K562 (cell line): ENCODE data around the gene TUBGCP6. TPM values are rescaled to one million over a fixed set of nuclear protein-coding genes. Genes with fewer than 3 reads are reported as not detected.

Source experiments
- ATAC-seq: fragments of 200-7000 bp; cut with Tn5 transposase; 3 replicates; pipeline ENCODE4 v1.9.1; 2020; ENCODE audit warnings: moderate library complexity
- BruUV-seq: library from RNA; stranded (reverse); fragments of 400-500 nt; replicated peaks from 2 replicates; lab custom pipeline; 2021; lab: Mats Ljungman, UMichigan
- CTCF ChIA-PET: fragments of 300-600 bp; formaldehyde crosslinking; extraction: SDS; loops from one replicate; lab custom pipeline; 2021; ENCODE audit warnings: low intra/inter-chr PET ratio; lab: Yijun Ruan, JAX
- POLR2A ChIA-PET: fragments of 300-600, 350-650 bp; sonication (Branson Sonifier 250); formaldehyde crosslinking; extraction: SDS; loops from one replicate; lab custom pipeline; 2021; ENCODE audit warnings: antibody characterized with exemption, inconsistent platforms; lab: Yijun Ruan, JAX
- DNase-seq, 4 experiments: peaks; one replicate each; pipeline versions ENCODE4 v3.0.0 to v3.0.0-alpha.2; 2011 to 2018; ENCODE audit warnings: low spot score in 3 of 4, mixed read lengths in 3 of 4; ENCODE audit errors: extremely low read depth in 1 of 4
- FAIRE-seq: peaks from 2 replicates; lab custom pipeline; 2011; peaks lifted over from hg19 to GRCh38; lab: Jason Lieb, UNC
- H2AFZ ChIP-seq: 2 replicates; pipeline ENCODE4 v1.6.0; 2011; ENCODE audit warnings: low read depth, low read length, control low read depth, inconsistent platforms
- H3K27ac ChIP-seq: fragments of 200-600 bp; 3 replicates; pipeline ENCODE4 v1.8.0; 2011; ENCODE audit warnings: low read depth, mild to moderate bottlenecking, control low read depth, inconsistent platforms, low read length, moderate library complexity, mixed read lengths; ENCODE audit errors: extremely low read depth
- H3K27me3 ChIP-seq, 2 experiments: fragments of 300-600 bp in 1 of 2; 2 replicates in 1 of 2; 3 replicates in 1 of 2; pipeline versions ENCODE4 v1.6.0 to v1.8.0; 2011; ENCODE audit warnings: inconsistent platforms in 2 of 2, low read length in 2 of 2, mild to moderate bottlenecking in 1 of 2, mixed read lengths in 1 of 2, moderate library complexity in 1 of 2; ENCODE audit not compliant: control insufficient read depth in 2 of 2, insufficient read depth in 2 of 2
- H3K36me3 ChIP-seq: fragments of 300-600 bp; 3 replicates; pipeline ENCODE4 v1.8.0; 2011; ENCODE audit warnings: mild to moderate bottlenecking, low read length, inconsistent platforms; ENCODE audit not compliant: control insufficient read depth, insufficient read depth
- H3K4me1 ChIP-seq, 2 experiments: fragments of 200-600 bp in 1 of 2; replicated peaks in 1 of 2; 2 replicates in 1 of 2; 3 replicates in 1 of 2; pipeline versions ENCODE4 v1.5.1 to v1.8.0; 2011; ENCODE audit warnings: inconsistent platforms in 2 of 2, low read length in 2 of 2, mild to moderate bottlenecking in 1 of 2, mixed read lengths in 1 of 2, moderate library complexity in 1 of 2; ENCODE audit not compliant: control insufficient read depth in 2 of 2, insufficient read depth in 2 of 2
- H3K4me2 ChIP-seq: 2 replicates; pipeline ENCODE4 v1.6.1; 2011; ENCODE audit warnings: low read length, control low read depth, inconsistent platforms, mixed read lengths; ENCODE audit not compliant: insufficient read depth
- H3K4me3 ChIP-seq: fragments of 200-600 bp; sonication (generic), shearing (Covaris generic); 2 replicates; pipeline ENCODE4 v1.5.1; 2016; ENCODE audit warnings: control low read depth, inconsistent platforms
- H3K79me2 ChIP-seq: fragments of 200-600 bp; 3 replicates; pipeline ENCODE4 v1.8.0; 2011; ENCODE audit warnings: low read length, inconsistent platforms; ENCODE audit not compliant: control insufficient read depth, insufficient read depth
- H3K9ac ChIP-seq, 2 experiments: 2 replicates each; pipeline versions ENCODE4 v1.6.0 to v1.6.1; 2011; ENCODE audit warnings: low read depth in 2 of 2, low read length in 2 of 2, control low read depth in 1 of 2, inconsistent platforms in 1 of 2, mild to moderate bottlenecking in 1 of 2, mixed read lengths in 1 of 2; ENCODE audit not compliant: insufficient read depth in 1 of 2
- H3K9me1 ChIP-seq: one replicate; pipeline ENCODE4 v1.6.0; 2011; ENCODE audit warnings: inconsistent platforms, mild to moderate bottlenecking, low read length, moderate library complexity; ENCODE audit not compliant: control insufficient read depth, insufficient read depth
- H3K9me3 ChIP-seq: replicated peaks from 2 replicates; pipeline ENCODE4 v1.5.1; 2011; ENCODE audit warnings: low read depth, low read length, inconsistent platforms; ENCODE audit not compliant: control insufficient read depth, insufficient read depth
- H4K20me1 ChIP-seq: replicated peaks from 2 replicates; pipeline ENCODE4 v1.6.1; 2011; ENCODE audit warnings: low read length, inconsistent platforms, mixed read lengths; ENCODE audit not compliant: control insufficient read depth, insufficient read depth
- NFE2L1 ChIP-seq: fragments of 450-650 bp; IDR thresholded peaks from 2 replicates; pipeline ENCODE4 v1.6.1; 2016; ENCODE audit warnings: missing genetic modification characterization, low read depth, mild to moderate bottlenecking, missing compliant biosample characterization, moderate library complexity, borderline replicate concordance
- ZBTB33 ChIP-seq: sonication (generic); formaldehyde crosslinking; IDR thresholded peaks from 2 replicates; pipeline ENCODE4 v1.8.1; 2023; ENCODE audit warnings: mild to moderate bottlenecking, missing genetic modification reagents
- WGBS: fragments of 100-300 bp; shearing (Covaris generic); methylation state at CpG from one replicate; pipeline ENCODE4 v1.1.6; 2016; ENCODE audit warnings: low coverage, mixed read lengths; ENCODE audit not compliant: insufficient coverage; ENCODE audit errors: missing lambda C conversion rate; 5-methylcytosine and 5-hydroxymethylcytosine counted together
- in situ Hi-C: fragments of 300-500 bp; cut with MboI; formaldehyde crosslinking; loops from 4 replicates; pipeline ENCODE4 v1.15.0; 2018; ENCODE audit warnings: inconsistent platforms, mixed read lengths
- intact Hi-C: fragments of 100-400 bp; cut with micrococcal nuclease; formaldehyde crosslinking; loops from 2 replicates; pipeline ENCODE4 v1.14.2; 2022
- polyA plus RNA-seq, 8 experiments: library from polyadenylated mRNA; depleted of rRNA in 4 of 8; stranded (reverse) in 5 of 8; unstranded in 3 of 8; fragments of >200 nt; fragmentation: Nextera tagmentation in 2 of 8; fragmentation: Illumina TruSeq in 1 of 8; extraction: Ambion mirVana in 2 of 8; extraction: Trizol in 1 of 8; gene quantifications; 2 replicates each; pipeline versions ENCODE4 v1.2.1 to v1.2.3, GENCODE V29; 2011 to 2014; ENCODE audit warnings: inconsistent platforms in 1 of 8, missing spikeins in 1 of 8
- total RNA-seq, 7 experiments: library from RNA; depleted of rRNA in 6 of 7; stranded (reverse); fragments of >200 nt in 6 of 7; fragmentation: Illumina TruSeq in 2 of 7; extraction: Trizol in 2 of 7; gene quantifications; 2 replicates each; pipeline versions ENCODE4 v1.2.1 to v1.2.3, GENCODE V29; 2011 to 2021; ENCODE audit warnings: low replicate concordance in 1 of 7

Gene TUBGCP6
- total and polyA plus RNA-seq, 9 of the 15 experiments (the other 6 are each of a cell fraction or from before 2014, with no cell fraction given): 0.76 to 33.0 (median 10.1) TPM

DNA sequence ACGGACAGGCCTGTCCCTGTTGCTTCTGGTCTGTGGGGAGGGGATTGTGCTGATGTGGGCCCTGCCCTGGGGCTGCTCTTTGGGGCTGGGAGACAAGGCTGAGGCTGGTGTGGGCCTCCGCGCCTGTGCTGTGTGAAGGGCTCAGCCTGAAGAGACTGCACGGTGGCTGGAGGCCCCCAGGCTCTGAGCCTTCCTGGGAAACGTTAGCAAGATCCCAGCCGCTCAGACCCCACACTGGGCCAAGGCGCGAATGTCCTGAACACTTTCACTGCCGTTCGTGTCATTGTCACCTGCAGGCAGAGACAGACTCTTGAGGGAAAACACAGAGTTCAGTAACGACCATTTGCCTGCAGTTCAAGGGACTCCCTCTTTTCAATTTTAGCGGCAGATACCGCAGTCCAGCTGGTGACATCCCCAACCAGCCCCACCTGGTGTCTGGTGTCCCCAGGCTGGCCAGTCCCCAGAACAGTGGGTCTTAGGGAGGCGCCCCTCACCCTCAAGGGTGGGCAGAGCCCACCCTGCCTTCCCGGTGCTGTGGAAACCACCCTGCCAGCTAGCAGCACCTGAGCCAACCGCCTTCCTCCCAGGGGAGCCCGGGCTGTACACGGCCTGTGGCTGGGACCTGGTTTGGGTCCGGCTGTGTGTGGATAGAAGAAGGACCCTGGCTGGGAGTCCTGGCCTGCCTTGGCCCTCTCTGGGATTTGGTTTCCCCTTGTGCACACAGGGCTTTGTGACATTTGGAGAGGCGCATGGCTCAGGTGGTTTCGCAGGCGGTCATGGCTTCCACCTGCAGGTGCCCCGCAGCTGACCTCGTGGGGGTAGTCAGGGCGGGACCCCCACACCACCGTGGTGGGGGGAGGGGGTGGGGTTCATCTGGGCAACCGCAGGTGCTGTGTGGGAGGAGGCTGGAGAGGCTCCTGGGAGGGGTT lies 68.6 kb downstream of the TUBGCP6 start:
- POLR2A ChIA-PET: interaction anchor here (0.5 to 0.6 kb wide), 2 partner anchors 33 to 175 kb away, joined by 4 read pairs; no protein-coding TSS in a partner anchor
- H3K4me2 ChIP-seq: no peak overlapping the region
- TF ChIP-seq ZBTB33 (CRISPR knock-in tag) (peak; percentile 68), NFE2L1 (no peak)
- TF ChIP-seq, all 486 proteins: peak for 1
- 64% methylated on average over 14 of the region's 27 CpGs for WGBS
- Histone ChIP-seq H3K9me1 (no peaks in the 10 kb centered on the region), H3K9me3 (no peaks in the 10 kb centered on the region), H4K20me1 (no peaks in the 10 kb centered on the region), H2AFZ (no peak overlapping the region), H3K79me2 (no peaks in the 10 kb centered on the region), H3K4me1 (peaks cover under 1 to 63% of the 10 kb centered on the region in 2 experiments; a peak in 2 of 5 replicates), H3K4me3 (no peak overlapping the region), H3K36me3 (no peaks in the 10 kb centered on the region), H3K9ac (peak overlapping the region in 1 of 2 experiments; percentile 17; a peak in 1 of 4 replicates), H3K27ac (no peak overlapping the region), H3K27me3 (no peaks in the 10 kb centered on the region)
- BruUV-seq: no TSS peak
- ATAC-seq (no peak), FAIRE-seq (no peak), DNase-seq (no peak)
- CTCF ChIA-PET: no interaction called here
- in situ Hi-C loops: no loop called here
- intact Hi-C loops: no loop called here
